ENCODE results near the gene FCHSD2.

Gene FCHSD2

DNA sequence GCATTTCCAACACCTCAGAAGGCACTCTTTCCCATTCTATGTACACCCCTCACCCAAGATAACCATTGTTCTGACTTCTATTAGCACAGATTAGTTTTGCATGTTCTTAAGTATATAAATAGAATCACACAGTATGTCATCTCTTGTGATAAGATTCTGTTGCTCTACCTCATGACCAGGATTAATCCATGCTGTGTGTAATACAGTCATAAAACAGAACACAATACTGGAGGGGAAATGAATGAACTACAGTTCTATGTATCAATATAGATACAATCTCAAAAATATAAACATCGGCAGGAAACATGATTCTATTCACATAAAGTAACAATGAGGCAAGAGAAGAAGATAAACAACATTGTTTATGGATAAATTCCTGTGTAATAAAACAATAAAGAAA, 176.4 kb downstream of the FCHSD2 start:
- TF ChIP-seq, protein P1, sequence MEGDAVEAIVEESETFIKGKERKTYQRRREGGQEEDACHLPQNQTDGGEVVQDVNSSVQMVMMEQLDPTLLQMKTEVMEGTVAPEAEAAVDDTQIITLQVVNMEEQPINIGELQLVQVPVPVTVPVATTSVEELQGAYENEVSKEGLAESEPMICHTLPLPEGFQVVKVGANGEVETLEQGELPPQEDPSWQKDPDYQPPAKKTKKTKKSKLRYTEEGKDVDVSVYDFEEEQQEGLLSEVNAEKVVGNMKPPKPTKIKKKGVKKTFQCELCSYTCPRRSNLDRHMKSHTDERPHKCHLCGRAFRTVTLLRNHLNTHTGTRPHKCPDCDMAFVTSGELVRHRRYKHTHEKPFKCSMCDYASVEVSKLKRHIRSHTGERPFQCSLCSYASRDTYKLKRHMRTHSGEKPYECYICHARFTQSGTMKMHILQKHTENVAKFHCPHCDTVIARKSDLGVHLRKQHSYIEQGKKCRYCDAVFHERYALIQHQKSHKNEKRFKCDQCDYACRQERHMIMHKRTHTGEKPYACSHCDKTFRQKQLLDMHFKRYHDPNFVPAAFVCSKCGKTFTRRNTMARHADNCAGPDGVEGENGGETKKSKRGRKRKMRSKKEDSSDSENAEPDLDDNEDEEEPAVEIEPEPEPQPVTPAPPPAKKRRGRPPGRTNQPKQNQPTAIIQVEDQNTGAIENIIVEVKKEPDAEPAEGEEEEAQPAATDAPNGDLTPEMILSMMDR (IDR thresholded peaks at IDR 0.05; ENCODE audit: low read depth, low read length) = no peak
- no peak for DNase-seq (ENCODE audit: extremely low read depth, low read depth)

DNA sequence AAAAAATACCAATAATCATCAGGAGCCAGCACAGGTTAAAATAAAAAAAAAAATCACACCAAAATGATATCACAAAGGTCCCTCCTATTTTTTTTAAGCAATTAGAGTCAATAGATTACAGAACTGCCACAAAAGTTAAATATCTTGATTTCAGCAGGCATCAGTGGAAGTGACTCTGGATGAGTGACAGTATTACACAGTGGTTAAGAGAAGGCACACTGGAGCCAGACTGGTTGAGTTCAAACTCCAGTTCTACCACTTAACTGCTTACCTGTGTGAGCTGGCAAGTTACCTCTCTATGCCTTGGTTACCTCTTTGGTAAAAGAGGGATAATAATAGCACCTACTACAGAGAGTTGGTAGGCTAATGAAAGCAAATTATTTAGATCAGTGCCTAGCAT, 179.4 kb downstream of the FCHSD2 start:
- TF ChIP-seq, protein P1 (IDR thresholded peaks at IDR 0.05; ENCODE audit: low read depth, low read length) = no peak
- DNase-seq (ENCODE audit: extremely low read depth, low read depth) = no peak

DNA sequence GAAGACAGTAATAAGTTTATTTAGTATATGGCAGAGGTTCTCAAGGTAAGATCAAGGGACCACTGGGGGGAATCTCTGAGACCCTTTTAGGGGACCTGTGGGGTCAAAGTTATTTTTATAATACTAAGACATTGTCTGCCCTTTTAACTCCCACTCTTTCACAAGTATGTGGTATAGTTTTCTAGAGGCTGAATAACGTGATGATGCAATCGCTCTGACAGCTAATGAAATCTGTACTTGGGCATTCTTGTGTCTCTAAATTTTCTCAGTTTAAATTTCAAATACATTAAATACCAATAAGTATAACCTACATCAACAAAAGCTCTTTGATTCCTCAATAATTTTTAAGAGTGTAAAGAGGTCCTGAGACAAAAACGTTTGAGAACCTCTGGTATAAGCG, 180.0 kb downstream of the FCHSD2 start:
- TF ChIP-seq, protein P1 (IDR thresholded peaks at IDR 0.05; ENCODE audit: low read depth, low read length) = no peak
- DNase-seq (ENCODE audit: extremely low read depth, low read depth) = no peak

DNA sequence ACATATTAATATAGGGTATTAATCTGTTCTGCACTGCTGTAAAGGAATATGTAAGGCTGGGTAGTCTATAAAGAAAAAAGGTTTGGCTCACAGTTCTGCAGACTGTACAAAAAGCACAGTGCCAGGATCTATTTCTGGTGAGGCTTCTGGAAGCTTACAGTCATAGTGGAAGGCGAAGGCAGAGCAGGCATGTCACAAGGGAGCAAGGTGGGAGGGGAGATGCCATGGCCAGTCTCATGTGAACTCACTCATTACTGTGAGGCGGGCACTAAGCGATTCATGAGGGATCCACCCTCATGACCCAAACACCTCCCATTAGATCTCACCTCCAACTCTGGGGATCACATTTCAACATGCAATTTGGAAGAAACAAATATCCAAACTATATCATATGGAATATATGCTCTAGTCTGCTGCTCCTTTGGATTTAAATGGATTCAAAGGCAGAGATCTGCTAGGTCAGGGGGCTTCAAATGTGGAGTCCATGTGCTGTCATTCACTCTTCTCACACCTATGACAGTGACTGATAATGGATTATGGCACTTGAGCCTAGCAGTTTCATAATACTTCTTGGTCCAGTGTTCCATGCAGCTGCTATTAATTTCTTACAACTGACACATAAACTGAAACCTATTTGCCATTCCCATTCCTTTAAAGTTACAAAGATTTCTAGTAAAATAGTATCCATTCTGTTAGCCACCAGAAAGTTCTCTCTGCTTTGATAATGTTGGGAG, 182.0 kb downstream of the FCHSD2 start:
- TF ChIP-seq, protein P1 (IDR thresholded peaks at IDR 0.05; ENCODE audit: low read depth, low read length) = no peak
- no peak for DNase-seq (ENCODE audit: extremely low read depth, low read depth)

DNA sequence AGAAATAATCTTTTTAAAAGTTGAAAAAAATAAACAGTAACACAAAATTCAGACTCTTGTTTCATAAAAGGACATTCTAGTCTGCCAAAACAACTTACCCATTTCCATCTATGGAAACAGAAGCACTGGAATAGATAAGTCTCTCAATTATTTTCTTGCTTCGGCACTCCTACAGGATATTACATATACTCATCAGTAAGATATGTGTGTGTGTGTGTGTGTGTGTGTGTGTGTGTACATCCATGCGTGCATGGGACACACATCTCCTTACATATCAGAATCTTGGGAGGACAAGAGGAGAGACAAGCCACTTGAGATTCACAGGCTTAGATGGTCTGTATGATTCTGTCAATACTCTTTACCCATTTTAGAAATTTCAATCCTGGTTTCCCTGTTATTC, 183.3 kb downstream of the FCHSD2 start:
- no peak for DNase-seq (ENCODE audit: extremely low read depth, low read depth)
- TF ChIP-seq, protein P1 (IDR thresholded peaks at IDR 0.05; ENCODE audit: low read depth, low read length) = no peak

DNA sequence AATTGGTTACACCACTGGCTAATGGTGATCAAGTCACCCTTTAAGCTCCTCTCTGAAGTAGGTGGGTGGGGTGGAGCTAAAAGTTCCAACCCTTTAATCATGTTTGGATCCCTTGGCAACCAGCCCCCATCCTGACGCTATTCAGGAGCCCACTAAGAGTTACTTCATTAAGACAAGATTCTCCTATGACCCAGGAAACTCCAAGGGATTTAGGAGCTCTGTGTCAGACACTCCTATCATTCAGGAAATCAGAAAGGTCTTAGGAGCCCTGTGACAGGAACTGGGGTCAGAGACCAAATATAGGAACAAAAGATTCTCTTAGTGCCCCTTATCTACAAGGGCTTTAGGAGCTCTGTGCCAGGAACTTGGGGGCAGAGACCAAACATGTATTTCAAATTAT, 186.7 kb downstream of the FCHSD2 start:
- no peak for DNase-seq (ENCODE audit: extremely low read depth, low read depth)
- TF ChIP-seq, protein P1 (IDR thresholded peaks at IDR 0.05; ENCODE audit: low read depth, low read length) = no peak

DNA sequence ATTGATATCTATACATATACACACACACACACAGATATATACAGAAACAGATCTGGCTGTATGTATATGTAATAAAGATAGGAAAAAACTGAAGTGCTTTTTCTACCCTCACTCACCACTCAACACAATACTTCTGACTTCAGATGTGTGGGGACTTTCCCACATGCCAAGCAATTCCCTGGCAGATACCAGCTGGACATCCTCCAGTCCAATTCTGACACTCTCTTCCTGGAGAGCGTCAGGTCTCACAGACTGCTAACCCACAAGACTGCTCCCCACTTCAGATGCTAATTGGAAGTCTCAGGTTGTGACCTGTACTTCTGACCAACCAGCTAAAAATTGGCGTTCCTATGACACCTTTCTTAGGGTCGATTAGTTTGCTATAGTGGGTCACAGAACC, 187.3 kb downstream of the FCHSD2 start:
- no peak for DNase-seq (ENCODE audit: extremely low read depth, low read depth)
- TF ChIP-seq, protein P1 (IDR thresholded peaks at IDR 0.05; ENCODE audit: low read depth, low read length) = no peak

All from AG09319 (cell line).